ENCODE measurements around the gene RBM15B.
"Not testable (repeated sequence)": the region's sequence is repeated elsewhere in the genome, so short reads cannot be mapped to it uniquely, and the experiment has no call there.

The RBM15B gene

GRCh38 chr3:51379746-51380455 lies 11.2 kb upstream of the RBM15B start:
- DNase-seq, result no peak

- no peak for DNase-seq
These were observed 10.3 kb upstream of the RBM15B start for GRCh38 chr3:51380601-51381332.

- DNase-seq, result no peak
These were observed 9.8 kb upstream of the RBM15B start for GRCh38 chr3:51381333-51381705.

- DNase-seq, result no peak
These were observed 8.9 kb upstream of the RBM15B start for GRCh38 chr3:51382076-51382745.

- no peak for DNase-seq
These were observed 8.0 kb upstream of the RBM15B start for GRCh38 chr3:51382947-51383578.

- DNase-seq, result no peak
These were observed 6.9 kb upstream of the RBM15B start for GRCh38 chr3:51384055-51384725.

GRCh38 chr3:51384726-51385473 lies 6.2 kb upstream of the RBM15B start, which contains the start of gene MANF:
MANF (plus strand) TSS chr3:51385291; CDS start chr3:51385343, 52 bp downstream.
- DNase-seq, result peak; percentile 93 to 94

GRCh38 chr3:51385621-51386091 lies 5.4 kb upstream of the RBM15B start:
- DNase-seq, result no peak

GRCh38 chr3:51386159-51386851 lies 4.8 kb upstream of the RBM15B start:
- DNase-seq, result no peak

- DNase-seq, result no peak
These were observed 4.2 kb upstream of the RBM15B start for GRCh38 chr3:51386852-51387229.

GRCh38 chr3:51387281-51387680 lies 3.8 kb upstream of the RBM15B start:
- DNase-seq, result not testable (repeated sequence)

- DNase-seq, result no peak
These were observed 2.6 kb upstream of the RBM15B start for GRCh38 chr3:51388286-51389029.

GRCh38 chr3:51389423-51390183 lies 1.5 kb upstream of the RBM15B start:
- peak; percentile 43 to 46 for DNase-seq

- DNase-seq, result peak in 1 of 2 donors; percentile 28
These were observed 625 bp upstream of the RBM15B start for GRCh38 chr3:51390246-51391074.

- no peak for DNase-seq
These were observed 675 bp downstream of the RBM15B start for GRCh38 chr3:51391566-51392354.

GRCh38 chr3:51392355-51393133 lies 1.5 kb downstream of the RBM15B start:
- no peak for DNase-seq

GRCh38 chr3:51393134-51393495 lies 2.0 kb downstream of the RBM15B start:
- DNase-seq, result no peak

Measured in stimulated activated CD4-positive, alpha-beta T cell treated with anti-CD3 and anti-CD28 coated beads, Interleukin-2, amount 100 ng/mL, for 48 hours (primary cell).